Measurements from ENCODE around the gene MYH2.

The MYH2 gene

GRCh38 chr17:10516065-10516464 is 33.4 kb downstream of the MYH2 start:
- H2AFZ ChIP-seq (ENCODE audit: low read length), result no peak overlapping the region
- no peaks in the 10 kb centered on the region for H4K20me1 ChIP-seq (ENCODE audit: insufficient read depth, low read length, poor library complexity, severe bottlenecking)
- no peaks in the 10 kb centered on the region for H3K79me2 ChIP-seq (ENCODE audit: insufficient read depth, low read length)
- no peaks in the 10 kb centered on the region for H3K9me2 ChIP-seq (replicated peaks; ENCODE audit: low read depth, low read length)
- no peak overlapping the region for H3K4me2 ChIP-seq (ENCODE audit: low read depth, low read length, poor library complexity, severe bottlenecking)
- H3K4me1 ChIP-seq (ENCODE audit: insufficient read depth, low read length, poor library complexity, severe bottlenecking), result no peaks in the 10 kb centered on the region
- H3F3A ChIP-seq (ENCODE audit: low read depth), result no peaks in the 10 kb centered on the region
- H3K9me3 ChIP-seq (ENCODE audit: insufficient read depth, low read depth, low read length), result no peaks in the 10 kb centered on the region
- TF ChIP-seq EZH2phosphoT487 (IDR thresholded peaks at IDR 0.05; ENCODE audit: borderline replicate concordance), result no peak
- TF ChIP-seq, protein P1, sequence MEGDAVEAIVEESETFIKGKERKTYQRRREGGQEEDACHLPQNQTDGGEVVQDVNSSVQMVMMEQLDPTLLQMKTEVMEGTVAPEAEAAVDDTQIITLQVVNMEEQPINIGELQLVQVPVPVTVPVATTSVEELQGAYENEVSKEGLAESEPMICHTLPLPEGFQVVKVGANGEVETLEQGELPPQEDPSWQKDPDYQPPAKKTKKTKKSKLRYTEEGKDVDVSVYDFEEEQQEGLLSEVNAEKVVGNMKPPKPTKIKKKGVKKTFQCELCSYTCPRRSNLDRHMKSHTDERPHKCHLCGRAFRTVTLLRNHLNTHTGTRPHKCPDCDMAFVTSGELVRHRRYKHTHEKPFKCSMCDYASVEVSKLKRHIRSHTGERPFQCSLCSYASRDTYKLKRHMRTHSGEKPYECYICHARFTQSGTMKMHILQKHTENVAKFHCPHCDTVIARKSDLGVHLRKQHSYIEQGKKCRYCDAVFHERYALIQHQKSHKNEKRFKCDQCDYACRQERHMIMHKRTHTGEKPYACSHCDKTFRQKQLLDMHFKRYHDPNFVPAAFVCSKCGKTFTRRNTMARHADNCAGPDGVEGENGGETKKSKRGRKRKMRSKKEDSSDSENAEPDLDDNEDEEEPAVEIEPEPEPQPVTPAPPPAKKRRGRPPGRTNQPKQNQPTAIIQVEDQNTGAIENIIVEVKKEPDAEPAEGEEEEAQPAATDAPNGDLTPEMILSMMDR (conservative IDR thresholded peaks at IDR 0.05; ENCODE audit: low read length), result no peak
- H3K36me3 ChIP-seq (ENCODE audit: insufficient read depth, low read length), result no peaks in the 10 kb centered on the region
- no peak overlapping the region for H3K9ac ChIP-seq (ENCODE audit: low read depth, low read length, poor library complexity, severe bottlenecking)
- no peak overlapping the region for H3K4me3 ChIP-seq (ENCODE audit: low read length, poor library complexity, severe bottlenecking)
- no peaks in the 10 kb centered on the region for H3K27me3 ChIP-seq (ENCODE audit: insufficient read depth, low read length, poor library complexity, severe bottlenecking)

DNA sequence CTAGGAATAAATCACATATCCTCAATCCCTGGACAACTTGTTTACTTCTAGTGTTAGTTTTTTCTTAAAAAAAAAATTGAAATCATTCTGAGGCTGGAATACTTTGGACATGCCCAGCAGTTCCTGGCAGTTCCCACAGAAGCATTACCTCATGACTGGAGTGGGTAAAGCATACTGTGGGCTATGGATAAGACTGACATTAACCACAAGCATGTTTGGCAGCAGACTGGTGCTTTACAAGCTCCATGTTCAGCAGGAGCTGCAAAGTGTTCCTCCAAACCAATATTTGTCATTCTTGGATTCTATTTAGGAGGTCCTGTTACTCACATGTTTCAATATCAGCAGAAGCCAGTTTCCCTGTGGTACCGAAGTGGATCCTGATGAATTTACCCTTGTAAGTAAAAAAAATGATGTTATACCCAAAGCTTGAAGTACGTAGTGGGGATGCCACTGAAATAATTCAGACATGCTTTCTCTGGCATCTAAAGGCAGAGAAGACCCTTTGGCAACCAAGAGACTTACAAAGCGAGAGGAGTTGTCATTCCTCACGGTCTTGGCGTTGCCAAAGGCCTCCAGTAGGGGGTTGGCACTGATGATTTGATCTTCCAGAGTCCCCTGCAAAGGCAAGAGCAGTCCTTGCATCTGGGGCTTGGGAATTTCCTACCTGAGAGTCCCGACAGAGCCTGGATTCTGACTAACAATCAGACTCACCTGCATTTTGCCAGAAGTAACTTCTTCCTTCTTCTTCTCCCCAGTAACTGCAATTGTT is 36.0 kb downstream of the MYH2 start:
- no peak for TF ChIP-seq EZH2phosphoT487 (IDR thresholded peaks at IDR 0.05; ENCODE audit: borderline replicate concordance)
- TF ChIP-seq, protein P1 (conservative IDR thresholded peaks at IDR 0.05; ENCODE audit: low read length), result no peak; the same call in 1 of the 2 replicates
- Histone ChIP-seq H3K9me3 (ENCODE audit: insufficient read depth, low read depth, low read length) (no peaks in the 10 kb centered on the region), H2AFZ (ENCODE audit: low read length) (no peak overlapping the region), H3K4me1 (ENCODE audit: insufficient read depth, low read length, poor library complexity, severe bottlenecking) (no peaks in the 10 kb centered on the region), H3K4me2 (ENCODE audit: low read depth, low read length, poor library complexity, severe bottlenecking) (no peak overlapping the region), H3K79me2 (ENCODE audit: insufficient read depth, low read length) (no peaks in the 10 kb centered on the region), H3K4me3 (ENCODE audit: low read length, poor library complexity, severe bottlenecking) (no peak overlapping the region), H3F3A (ENCODE audit: low read depth) (no peaks in the 10 kb centered on the region), H4K20me1 (ENCODE audit: insufficient read depth, low read length, poor library complexity, severe bottlenecking) (no peaks in the 10 kb centered on the region), H3K9me2 (replicated peaks; ENCODE audit: low read depth, low read length) (no peaks in the 10 kb centered on the region), H3K9ac (ENCODE audit: low read depth, low read length, poor library complexity, severe bottlenecking) (no peak overlapping the region), H3K27me3 (ENCODE audit: insufficient read depth, low read length, poor library complexity, severe bottlenecking) (no peaks in the 10 kb centered on the region), H3K36me3 (ENCODE audit: insufficient read depth, low read length) (no peaks in the 10 kb centered on the region)

GRCh38 chr17:10512856-10513255 is 36.6 kb downstream of the MYH2 start:
- Histone ChIP-seq H3K9me2 (replicated peaks; ENCODE audit: low read depth, low read length) (no peaks in the 10 kb centered on the region), H4K20me1 (ENCODE audit: insufficient read depth, low read length, poor library complexity, severe bottlenecking) (no peaks in the 10 kb centered on the region), H3K4me1 (ENCODE audit: insufficient read depth, low read length, poor library complexity, severe bottlenecking) (no peaks in the 10 kb centered on the region), H3F3A (ENCODE audit: low read depth) (no peaks in the 10 kb centered on the region), H3K79me2 (ENCODE audit: insufficient read depth, low read length) (no peaks in the 10 kb centered on the region), H2AFZ (ENCODE audit: low read length) (no peak overlapping the region), H3K4me3 (ENCODE audit: low read length, poor library complexity, severe bottlenecking) (no peak overlapping the region), H3K9me3 (ENCODE audit: insufficient read depth, low read depth, low read length) (no peaks in the 10 kb centered on the region), H3K4me2 (ENCODE audit: low read depth, low read length, poor library complexity, severe bottlenecking) (no peak overlapping the region), H3K27me3 (ENCODE audit: insufficient read depth, low read length, poor library complexity, severe bottlenecking) (no peaks in the 10 kb centered on the region), H3K9ac (ENCODE audit: low read depth, low read length, poor library complexity, severe bottlenecking) (no peak overlapping the region), H3K36me3 (ENCODE audit: insufficient read depth, low read length) (no peaks in the 10 kb centered on the region)
- TF ChIP-seq, protein P1 (conservative IDR thresholded peaks at IDR 0.05; ENCODE audit: low read length), result no peak
